HTR-8/SVneo (cell line): Measurements from ENCODE around the gene GNAT3.
A peak's percentile ranks its signal among the peaks of the same experiment; 100 is the strongest.

Experiments
- DNase-seq: peaks from one replicate; pipeline ENCODE4 v3.0.0; 2011; ENCODE audit warnings: low spot score, mixed read lengths; ENCODE audit not compliant: insufficient read length
- FAIRE-seq: peaks from 2 replicates; lab custom pipeline; 2011; peaks lifted over from hg19 to GRCh38; lab: Jason Lieb, UNC

The GNAT3 gene

GRCh38 chr7:80511964-80512363, at the start of gene GNAT3:
Gene GNAT3 (minus strand): TSS chr7:80512064. CDS start chr7:80511926, 138 bp downstream.
- FAIRE-seq: no peak
- DNase-seq: no peak

- FAIRE-seq: no peak
- no peak for DNase-seq
Measured at GRCh38 chr7:80558116-80558515, 46.3 kb upstream of the GNAT3 start.

- DNase-seq (peak; percentile 10), FAIRE-seq (no peak)
Measured at GRCh38 chr7:80552031-80552694, 40.3 kb upstream of the GNAT3 start.

GRCh38 chr7:80550005-80550404, 38.1 kb upstream of the GNAT3 start:
- no peak for FAIRE-seq

GRCh38 chr7:80548840-80549530, 37.1 kb upstream of the GNAT3 start:
- FAIRE-seq (no peak), DNase-seq (no peak)

More at GRCh38 chr7:80550005-80550404, 38.1 kb upstream of the GNAT3 start:
- DNase-seq: no peak

GRCh38 chr7:80542398-80542797, 30.5 kb upstream of the GNAT3 start:
- FAIRE-seq: no peak

GRCh38 chr7:80540836-80541235, 29.0 kb upstream of the GNAT3 start:
- FAIRE-seq (no peak), DNase-seq (no peak)

More at GRCh38 chr7:80542398-80542797, 30.5 kb upstream of the GNAT3 start:
- DNase-seq: no peak

- FAIRE-seq (no peak), DNase-seq (no peak)
Measured at GRCh38 chr7:80537091-80537490, 25.2 kb upstream of the GNAT3 start.

GRCh38 chr7:80536426-80536825, 24.6 kb upstream of the GNAT3 start:
- DNase-seq (no peak), FAIRE-seq (no peak)

GRCh38 chr7:80533287-80533686, 21.4 kb upstream of the GNAT3 start:
- FAIRE-seq: no peak

GRCh38 chr7:80532153-80532552, 20.3 kb upstream of the GNAT3 start:
- FAIRE-seq (no peak), DNase-seq (no peak)

More at GRCh38 chr7:80533287-80533686, 21.4 kb upstream of the GNAT3 start:
- no peak for DNase-seq

GRCh38 chr7:80530136-80530535, 18.3 kb upstream of the GNAT3 start:
- FAIRE-seq (no peak), DNase-seq (no peak)

GRCh38 chr7:80529362-80529761, 17.5 kb upstream of the GNAT3 start:
- DNase-seq (no peak), FAIRE-seq (no peak)

GRCh38 chr7:80528689-80529088, 16.8 kb upstream of the GNAT3 start:
- FAIRE-seq (no peak), DNase-seq (no peak)

- no peak for FAIRE-seq
- no peak for DNase-seq
Measured at GRCh38 chr7:80526472-80526871, 14.6 kb upstream of the GNAT3 start.

- DNase-seq (no peak), FAIRE-seq (no peak)
Measured at GRCh38 chr7:80524693-80525092, 12.8 kb upstream of the GNAT3 start.

GRCh38 chr7:80521809-80522208, 9.9 kb upstream of the GNAT3 start:
- FAIRE-seq: no peak
- no peak for DNase-seq

- DNase-seq (no peak), FAIRE-seq (no peak)
Measured at GRCh38 chr7:80520199-80520598, 8.3 kb upstream of the GNAT3 start.

- FAIRE-seq: no peak
- no peak for DNase-seq
Measured at GRCh38 chr7:80517282-80517747, 5.5 kb upstream of the GNAT3 start.

- FAIRE-seq: no peak
- DNase-seq: no peak
Measured at GRCh38 chr7:80515298-80515697, 3.4 kb upstream of the GNAT3 start.

GRCh38 chr7:80510021-80510420, 1.8 kb downstream of the GNAT3 start:
- no peak for FAIRE-seq
- DNase-seq: no peak

GRCh38 chr7:80508440-80508839, 3.4 kb downstream of the GNAT3 start:
- FAIRE-seq (no peak), DNase-seq (no peak)
